Gastrocnemius medialis (tissue), 4 donors: Measurements from ENCODE around the gene LEFTY2.

ENCODE experiments used
- CTCF ChIP-seq, 5 experiments: fragments of 450-650 bp in 3 of 5; fragments of 200-600 bp in 2 of 5; sonication (generic) in 2 of 5; IDR thresholded peaks in 4 of 5; conservative IDR thresholded peaks in 1 of 5; 1 replicate in 4 of 5; 2 replicates in 1 of 5; pipeline ENCODE4 v1.5.1; 2016 to 2019; ENCODE audit warnings: antibody characterized with exemption in 5 of 5, mild to moderate bottlenecking in 3 of 5, moderate library complexity in 3 of 5
- POLR2A ChIP-seq, 2 donors: fragments of 450-650 bp; IDR thresholded peaks; one replicate each; pipeline ENCODE4 v1.6.1; 2017; ENCODE audit warnings: antibody characterized with exemption in 2 of 2, mild to moderate bottlenecking in 2 of 2, moderate library complexity in 2 of 2

DNA sequence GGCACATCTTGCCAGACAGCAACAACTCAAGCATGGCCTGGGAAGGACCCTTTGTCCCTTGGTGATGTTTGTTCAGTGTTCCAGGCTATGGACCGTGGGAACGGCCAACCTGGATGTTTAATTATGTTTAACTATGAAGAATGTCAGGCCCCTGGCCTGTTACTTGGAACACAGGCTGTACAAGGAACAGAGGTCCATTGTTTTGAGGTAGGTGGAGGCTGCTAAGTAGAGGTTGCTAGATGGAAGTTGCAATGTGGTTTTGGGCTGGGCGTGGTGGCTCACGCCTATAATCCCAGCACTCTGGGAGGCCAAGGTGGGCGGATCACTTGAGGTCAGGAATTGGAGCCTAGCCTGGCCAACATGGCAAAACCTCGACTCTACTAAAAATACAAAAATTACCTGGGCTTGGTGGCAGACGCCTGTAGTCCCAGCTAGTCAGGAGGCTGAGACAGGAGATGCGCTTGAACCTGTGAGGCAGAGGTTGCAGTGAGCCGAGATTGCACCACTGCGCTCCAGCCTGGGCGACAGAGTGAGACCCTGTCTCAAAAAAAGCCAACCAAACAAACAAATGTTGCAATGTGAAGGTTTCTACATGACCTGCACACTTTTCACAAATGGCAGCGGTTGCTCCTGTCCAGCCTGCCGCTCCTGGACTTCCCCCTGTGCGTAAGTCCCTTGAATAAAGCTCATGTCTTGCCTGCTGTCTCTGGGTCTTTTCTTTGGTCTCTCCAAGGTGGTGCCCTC lies 49.6 kb downstream of the LEFTY2 start:
- no peak for TF ChIP-seq CTCF (IDR thresholded peaks at IDR 0.05 in 4 of 5, conservative IDR thresholded peaks at IDR 0.05 in 1 of 5)
- TF ChIP-seq POLR2A (IDR thresholded peaks at IDR 0.05): no peak
